HG02798 (cell line): ENCODE measurements around the gene INTS14.

Experiments used
- ATAC-seq: cut with Tn5 transposase; IDR thresholded peaks from one replicate; pipeline ENCODE4 v1.9.1; 2021; ENCODE audit warnings: mild to moderate bottlenecking; ENCODE audit not compliant: unreplicated experiment, poor library complexity

The INTS14 gene

GRCh38 chr15:65540314-65540713 lies 70.6 kb downstream of the INTS14 start:
- ATAC-seq, result no peak

- no peak for ATAC-seq
These were observed 75.7 kb downstream of the INTS14 start for GRCh38 chr15:65535192-65535591.

- no peak for ATAC-seq
These were observed 77.7 kb downstream of the INTS14 start for GRCh38 chr15:65533057-65533756.

DNA sequence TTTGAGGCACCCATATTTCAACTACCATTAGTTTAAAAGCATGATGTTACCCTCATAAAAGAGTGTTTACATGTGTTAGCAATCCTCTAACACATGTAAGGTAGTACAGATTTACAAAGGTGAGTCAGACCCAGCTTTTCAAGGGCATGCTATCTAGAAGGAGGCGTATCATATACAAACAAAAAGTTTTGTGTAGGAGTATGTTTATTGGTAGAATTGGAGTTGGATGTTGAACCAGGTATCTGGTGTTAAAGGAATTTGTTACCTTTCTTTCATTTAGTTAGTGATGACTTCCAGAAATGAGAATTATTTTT lies 78.2 kb downstream of the INTS14 start:
- ATAC-seq, result no peak

GRCh38 chr15:65530318-65531111 lies 80.4 kb downstream of the INTS14 start, which contains the start of gene HACD3:
Gene HACD3, plus strand, starts transcription at chr15:65530463. Its CDS starts 169 bp downstream, at chr15:65530632.
- peak; percentile 93 for ATAC-seq

- ATAC-seq, result no peak
These were observed 81.1 kb downstream of the INTS14 start for GRCh38 chr15:65529762-65530317.
